Measurements from ENCODE around the gene FAT3.

FAT3 gene

GRCh38 chr11:92245700-92246271 lies 21.2 kb downstream of the FAT3 start:
- TF ChIP-seq POLR2AphosphoS5 (IDR thresholded peaks at IDR 0.05; ENCODE audit: low read depth, low read length) (no peak), SIN3A (IDR thresholded peaks at IDR 0.05; ENCODE audit: borderline replicate concordance, insufficient read depth, low read length) (no peak), REST (IDR thresholded peaks at IDR 0.05; ENCODE audit: insufficient read depth in 1 of 2, low read depth in 2 of 2, low read length in 2 of 2) (no peak), TAF1 (IDR thresholded peaks at IDR 0.05; ENCODE audit: borderline replicate concordance, insufficient read depth, low read length) (no peak), FOXP2 (optimal IDR thresholded peaks at IDR 0.05; ENCODE audit: borderline replicate concordance, extremely low read depth, extremely low read length, insufficient read depth) (no peak)

GRCh38 chr11:92246630-92247029 lies 22.0 kb downstream of the FAT3 start:
- TF ChIP-seq TAF1 (IDR thresholded peaks at IDR 0.05; ENCODE audit: borderline replicate concordance, insufficient read depth, low read length) (no peak), POLR2AphosphoS5 (IDR thresholded peaks at IDR 0.05; ENCODE audit: low read depth, low read length) (no peak), REST (IDR thresholded peaks at IDR 0.05; ENCODE audit: insufficient read depth in 1 of 2, low read depth in 2 of 2, low read length in 2 of 2) (no peak), SIN3A (IDR thresholded peaks at IDR 0.05; ENCODE audit: borderline replicate concordance, insufficient read depth, low read length) (no peak), FOXP2 (optimal IDR thresholded peaks at IDR 0.05; ENCODE audit: borderline replicate concordance, extremely low read depth, extremely low read length, insufficient read depth) (no peak)

DNA sequence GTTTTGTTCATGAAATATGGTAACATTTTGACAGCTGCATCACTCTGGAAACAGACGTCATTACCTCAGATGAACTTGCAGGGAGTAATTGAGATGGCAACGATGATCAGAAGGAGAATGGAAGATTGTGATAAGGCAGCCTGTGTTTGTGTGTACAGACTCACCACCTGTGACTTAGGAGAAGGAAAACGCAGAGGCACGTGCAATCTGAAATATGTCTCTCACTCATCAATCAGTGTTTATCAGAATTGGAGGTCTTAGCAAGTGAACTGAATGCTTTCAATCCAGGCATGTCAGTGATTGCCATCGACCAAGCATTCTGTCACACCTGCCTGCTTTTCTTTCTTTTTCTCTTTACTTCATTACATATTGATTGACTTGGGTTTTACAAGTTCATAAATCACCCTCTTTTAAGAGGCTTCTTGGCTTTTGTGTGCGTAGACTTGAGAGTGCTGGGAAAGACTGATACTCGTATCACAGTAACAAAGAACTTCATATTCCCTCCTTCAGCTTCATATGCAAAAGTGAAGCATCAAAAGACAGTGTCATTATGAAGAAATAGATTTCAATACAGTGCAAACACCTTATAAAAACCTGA lies 24.6 kb downstream of the FAT3 start:
- no peak for TF ChIP-seq FOXP2 (optimal IDR thresholded peaks at IDR 0.05; ENCODE audit: borderline replicate concordance, extremely low read depth, extremely low read length, insufficient read depth)
- no peak for TF ChIP-seq SIN3A (IDR thresholded peaks at IDR 0.05; ENCODE audit: borderline replicate concordance, insufficient read depth, low read length)
- no peak for TF ChIP-seq REST (IDR thresholded peaks at IDR 0.05; ENCODE audit: insufficient read depth in 1 of 2, low read depth in 2 of 2, low read length in 2 of 2)
- TF ChIP-seq POLR2AphosphoS5 (IDR thresholded peaks at IDR 0.05; ENCODE audit: low read depth, low read length): no peak
- no peak for TF ChIP-seq TAF1 (IDR thresholded peaks at IDR 0.05; ENCODE audit: borderline replicate concordance, insufficient read depth, low read length)

DNA sequence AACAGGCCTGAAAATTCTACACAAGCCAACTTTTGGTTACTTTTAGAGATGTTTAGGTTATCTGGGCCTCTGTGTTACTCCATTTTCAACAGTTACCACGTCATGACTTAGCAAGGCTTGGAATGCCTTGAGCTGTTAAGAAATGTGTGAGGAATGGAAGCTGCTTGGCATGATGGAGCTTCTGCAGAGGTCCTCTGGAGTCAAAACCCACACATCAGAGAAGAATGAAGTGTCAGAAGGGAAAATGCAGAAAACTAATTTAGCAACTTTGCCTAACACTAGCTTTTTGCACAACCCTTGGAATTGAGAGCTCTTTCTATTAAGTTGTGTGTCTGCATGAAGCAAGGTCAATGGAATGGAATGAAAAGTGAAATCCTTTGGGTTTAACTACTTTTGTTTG lies 27.4 kb downstream of the FAT3 start:
- no peak for TF ChIP-seq REST (IDR thresholded peaks at IDR 0.05; ENCODE audit: insufficient read depth in 1 of 2, low read depth in 2 of 2, low read length in 2 of 2)
- TF ChIP-seq FOXP2 (optimal IDR thresholded peaks at IDR 0.05; ENCODE audit: borderline replicate concordance, extremely low read depth, extremely low read length, insufficient read depth): no peak
- TF ChIP-seq POLR2AphosphoS5 (IDR thresholded peaks at IDR 0.05; ENCODE audit: low read depth, low read length): no peak
- no peak for TF ChIP-seq SIN3A (IDR thresholded peaks at IDR 0.05; ENCODE audit: borderline replicate concordance, insufficient read depth, low read length)
- no peak for TF ChIP-seq TAF1 (IDR thresholded peaks at IDR 0.05; ENCODE audit: borderline replicate concordance, insufficient read depth, low read length)

Data from PFSK-1 (cell line).